HG03025 (cell line): Measurements from ENCODE around the gene CST5.
A peak's percentile ranks its signal among the peaks of the same experiment; 100 is the strongest.
"Not testable (repeated sequence)": the region's sequence is repeated elsewhere in the genome, so short reads cannot be mapped to it uniquely, and the experiment has no call there.

Experiments
- ATAC-seq: cut with Tn5 transposase; IDR thresholded peaks from one replicate; pipeline ENCODE4 v1.9.1; 2021; ENCODE audit warnings: mild to moderate bottlenecking, moderate library complexity; ENCODE audit not compliant: unreplicated experiment, low FRiP score

The CST5 gene

DNA sequence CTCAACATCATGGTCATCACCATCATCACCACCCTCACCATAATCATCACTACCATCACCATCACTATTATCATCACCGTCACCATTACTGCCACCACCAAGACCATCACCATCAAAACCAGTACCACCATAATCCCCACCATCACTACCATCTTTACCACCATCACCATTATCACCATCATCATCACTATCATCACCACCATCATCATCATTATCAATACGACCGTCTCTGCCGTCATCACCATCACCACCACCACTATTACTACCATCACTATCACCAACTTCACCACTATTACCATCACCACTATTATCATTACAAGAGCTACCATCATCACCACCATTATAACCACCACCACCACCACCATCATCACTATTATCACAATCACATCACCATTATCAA, 11.3 kb upstream of the CST5 start:
- ATAC-seq: not testable (repeated sequence)

DNA sequence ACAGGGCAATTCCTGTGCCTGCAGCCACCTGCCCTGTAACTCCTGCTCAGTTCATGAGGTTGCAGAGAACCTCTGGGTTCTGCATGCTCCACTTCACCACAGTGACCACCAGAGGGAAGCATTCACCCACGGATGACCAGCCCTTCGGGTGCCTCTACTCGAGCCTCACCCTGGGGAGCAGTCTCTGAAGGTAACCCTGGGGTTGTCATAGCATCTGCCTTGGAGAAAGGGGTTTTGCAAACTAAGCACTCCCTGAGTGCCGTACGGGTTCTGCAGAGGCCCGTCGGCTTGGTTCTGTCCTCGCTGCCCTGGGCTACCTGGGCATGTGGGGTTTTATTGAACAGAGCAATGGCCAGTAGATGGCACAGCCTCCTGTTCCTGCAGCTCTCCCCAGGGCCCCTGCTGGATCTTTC, 10.2 kb upstream of the CST5 start:
- peak; percentile 75 for ATAC-seq

DNA sequence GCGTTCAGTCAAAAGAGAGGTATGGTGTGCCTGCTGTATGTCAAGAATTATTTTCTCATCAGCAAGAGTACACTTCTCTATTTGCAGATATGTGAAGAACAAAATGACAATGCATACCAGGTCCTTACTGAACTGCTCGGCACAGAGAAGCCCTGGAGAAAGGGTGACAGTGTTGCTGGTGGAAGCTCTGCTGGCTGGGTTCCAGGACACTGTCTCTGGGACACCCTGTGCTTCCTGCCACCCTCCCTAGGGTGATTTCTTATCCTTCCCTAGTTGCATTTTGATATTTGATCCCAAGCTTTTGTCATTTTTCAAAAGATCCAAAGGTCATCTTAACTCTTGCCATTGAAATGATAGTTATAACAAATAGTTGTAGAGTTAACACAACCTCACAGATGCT, 8.3 kb upstream of the CST5 start:
- no peak for ATAC-seq

DNA sequence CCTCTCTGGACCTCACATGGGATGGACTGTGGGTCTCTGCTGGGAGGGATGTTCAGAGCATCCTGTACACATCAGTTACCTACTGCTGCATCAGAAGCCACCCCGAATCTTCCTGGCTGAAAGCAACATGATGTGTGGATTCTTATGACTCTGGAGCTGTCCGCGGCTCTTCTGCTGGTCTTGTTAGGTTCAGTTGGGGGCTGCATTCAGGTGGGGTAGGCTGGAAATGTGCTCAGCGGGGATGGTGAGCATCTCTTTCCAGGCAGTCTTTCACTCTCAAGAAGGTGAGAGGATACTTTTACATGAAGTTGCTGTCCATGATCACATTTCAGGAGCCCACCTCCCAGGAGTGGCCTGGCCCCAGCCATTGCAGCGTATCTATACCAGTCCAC, 5.2 kb upstream of the CST5 start:
- no peak for ATAC-seq

DNA sequence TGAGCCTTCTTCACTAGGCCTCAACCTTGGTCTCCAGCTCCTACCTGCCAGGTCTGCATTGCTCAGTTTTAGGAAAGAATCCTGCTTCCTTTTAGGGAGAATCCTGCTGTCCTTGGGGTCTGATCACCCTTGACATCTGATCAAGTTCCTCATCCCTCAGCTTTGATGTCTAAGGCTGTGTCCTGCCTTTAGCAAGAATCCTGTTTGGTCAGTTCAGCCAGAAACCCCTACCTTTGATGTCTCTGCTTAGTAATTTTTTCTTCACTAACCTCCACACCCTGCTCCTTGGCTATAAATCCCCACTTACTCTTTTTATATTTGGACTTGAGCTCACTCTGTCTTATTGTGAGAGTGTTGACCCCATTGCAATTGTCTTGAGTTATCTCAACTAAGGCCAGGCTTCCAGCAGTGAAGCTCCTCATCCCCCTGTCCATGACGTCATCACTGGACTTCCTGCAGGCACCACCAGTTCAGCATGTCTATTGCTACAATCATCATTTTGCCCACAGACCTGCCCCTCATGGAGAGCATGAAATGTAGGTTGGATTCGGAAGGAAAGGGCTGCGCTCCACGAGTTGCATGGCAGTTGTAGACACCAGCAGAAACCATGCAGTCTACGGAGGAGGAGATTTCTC, 4.7 kb upstream of the CST5 start:
- ATAC-seq: no peak

DNA sequence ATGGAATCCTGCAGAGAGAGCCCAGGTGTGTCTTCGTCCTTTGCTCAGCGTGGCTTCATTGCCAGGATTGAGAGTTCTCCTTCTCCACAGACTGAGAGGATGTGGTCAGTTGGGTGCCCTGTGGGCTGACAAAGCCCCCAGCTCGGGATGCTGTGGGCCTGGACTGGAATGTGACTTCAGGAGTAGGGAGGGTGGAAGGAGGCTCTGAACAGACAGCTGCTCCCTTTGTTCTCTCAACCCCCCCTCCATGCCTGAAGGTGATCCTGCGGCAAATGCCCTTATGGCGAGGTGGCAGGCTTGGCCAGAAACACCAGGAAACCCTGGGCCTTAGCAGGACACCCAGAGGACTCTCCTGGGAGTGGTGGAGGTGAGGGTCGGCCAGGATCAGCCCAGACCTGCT, 1.8 kb upstream of the CST5 start:
- no peak for ATAC-seq

DNA sequence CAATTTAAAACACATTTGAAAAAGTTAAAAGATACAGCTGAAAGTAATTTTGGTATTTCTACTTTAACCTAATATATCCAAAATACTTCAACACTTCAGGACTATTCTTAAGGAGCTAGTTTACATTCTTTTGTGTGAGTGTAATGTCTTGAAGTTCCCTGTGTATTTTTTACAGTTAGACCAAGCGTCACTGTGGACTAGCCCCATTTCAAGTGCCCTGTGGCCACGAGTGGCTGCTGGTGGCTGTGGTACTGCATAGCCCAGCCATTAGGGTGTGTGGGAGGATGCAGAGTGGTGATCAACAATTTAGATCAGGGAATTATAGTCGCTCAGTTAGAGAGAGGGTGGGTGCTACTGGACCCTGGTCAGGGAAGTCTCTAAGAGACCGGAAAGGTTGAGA, 869 bp upstream of the CST5 start:
- ATAC-seq: no peak

DNA sequence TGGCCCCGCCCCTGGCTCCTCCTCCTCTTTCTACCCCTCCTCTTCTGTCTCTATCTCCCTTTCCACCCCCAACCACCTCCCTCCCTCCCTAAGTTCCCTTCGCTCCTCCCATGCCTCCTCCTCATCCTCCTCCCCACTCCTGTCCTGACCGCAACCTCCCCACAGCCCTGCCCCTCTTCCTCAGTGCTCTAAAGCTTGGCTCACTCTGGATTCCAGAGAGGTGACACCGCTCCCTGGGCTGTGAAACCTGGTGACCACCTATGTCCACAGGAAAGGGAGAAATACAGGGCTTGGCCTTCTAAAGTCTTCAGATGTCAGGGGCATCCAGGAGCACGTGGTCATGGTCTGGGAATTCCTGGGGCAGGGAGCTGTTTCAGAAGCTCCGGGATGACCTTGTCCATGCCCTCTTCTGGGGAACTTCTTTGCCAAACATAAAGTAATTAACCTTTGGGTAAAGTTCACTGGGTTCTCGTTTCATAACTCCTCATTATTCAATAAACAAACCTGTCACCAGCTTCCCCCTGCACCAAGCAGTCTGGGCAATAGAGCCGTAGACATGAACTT, 345 bp upstream of the CST5 start:
- no peak for ATAC-seq

DNA sequence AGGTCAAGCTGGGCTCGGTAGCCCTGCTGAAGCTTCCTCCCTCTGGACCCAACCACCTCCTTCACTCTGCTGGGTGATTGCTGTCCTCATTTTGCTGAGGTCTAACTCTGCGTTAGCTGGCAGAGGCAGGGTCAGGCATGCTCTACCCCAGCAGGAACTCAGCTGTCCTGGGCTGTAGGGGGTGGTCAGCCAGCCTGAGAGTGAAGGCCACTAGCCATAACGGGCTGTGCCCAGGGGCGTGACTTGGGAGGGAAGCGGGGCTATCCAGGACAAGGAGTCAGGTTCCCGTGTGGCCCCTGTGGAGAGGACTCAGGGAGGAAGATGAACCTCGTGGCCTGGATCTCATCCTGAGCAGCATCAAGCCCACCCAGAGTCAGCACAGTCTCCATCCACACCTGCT, 761 bp downstream of the CST5 start:
- ATAC-seq: no peak

DNA sequence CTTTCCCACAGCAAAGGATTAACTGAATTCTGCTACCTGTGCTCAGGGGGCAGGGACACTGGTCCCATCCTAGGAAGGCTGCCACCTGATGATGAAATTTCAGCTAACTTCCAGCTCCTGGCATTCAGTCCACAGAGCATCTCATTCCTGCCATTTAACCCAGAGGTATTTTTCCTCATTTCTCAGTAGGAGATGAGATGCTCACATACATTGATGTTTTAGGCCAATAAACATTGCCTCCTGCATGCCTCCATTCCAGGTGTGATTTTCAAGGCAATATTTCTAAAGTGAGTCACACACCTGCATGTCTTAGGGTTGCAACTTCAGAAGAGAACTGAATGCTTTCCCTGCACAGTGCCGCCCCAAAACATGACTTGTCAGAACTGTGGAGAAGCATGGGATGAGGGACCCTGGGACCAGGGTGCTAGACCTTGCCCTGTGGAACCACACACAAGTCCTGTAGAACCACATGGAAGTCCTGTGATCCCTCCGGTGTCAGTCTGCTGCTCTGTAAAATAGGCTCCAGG, 1.5 kb downstream of the CST5 start:
- ATAC-seq: not testable (repeated sequence)

DNA sequence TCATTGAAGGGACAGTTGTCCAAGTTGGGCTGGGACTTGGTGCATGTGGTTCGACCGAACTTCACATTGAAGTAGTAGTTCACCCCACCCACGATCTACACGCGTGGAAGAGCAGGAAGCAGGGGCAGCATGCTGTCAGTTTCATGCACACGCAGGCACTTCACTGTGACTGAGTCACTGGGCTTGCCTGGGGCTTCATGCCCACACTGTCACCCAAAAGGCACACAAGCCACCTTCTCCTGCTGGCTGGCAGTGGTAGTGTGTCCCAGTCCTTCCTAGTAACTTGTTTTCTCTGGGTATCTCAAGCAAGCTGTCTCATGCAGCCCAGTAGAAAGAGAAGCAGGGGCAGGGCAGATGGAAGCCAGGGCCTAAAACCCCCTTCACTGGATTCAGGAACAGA, 2.0 kb downstream of the CST5 start:
- no peak for ATAC-seq

DNA sequence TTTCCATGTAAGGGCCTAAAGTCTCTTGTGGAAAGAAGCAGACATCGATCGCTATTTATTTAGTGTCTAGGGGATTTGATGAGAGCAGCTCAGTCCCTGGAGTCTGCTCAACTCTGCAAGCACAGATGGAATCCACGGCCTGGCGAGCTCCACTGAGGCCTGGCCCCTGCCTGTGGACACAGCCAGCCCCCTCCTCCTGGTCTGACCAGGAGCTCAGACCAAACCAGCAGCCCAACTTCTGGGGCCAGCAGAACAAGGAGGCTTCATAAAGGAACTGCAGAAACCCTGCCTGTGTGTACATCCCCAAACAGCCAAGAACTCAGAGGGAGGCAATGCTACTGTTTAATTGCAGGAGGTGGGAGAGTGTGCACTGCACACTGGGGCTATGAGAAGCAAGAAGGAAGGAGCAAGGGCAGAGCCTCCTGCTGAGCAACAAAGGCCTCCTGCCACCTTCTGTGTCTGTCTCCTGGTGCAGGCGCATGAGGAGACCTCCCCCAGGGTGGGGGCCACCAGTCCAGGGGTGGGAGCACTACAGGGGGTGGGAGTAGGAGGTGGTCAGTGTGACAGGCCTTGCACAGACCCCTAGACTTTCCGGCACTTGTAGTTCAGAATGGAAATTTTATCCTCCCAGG, 3.8 kb downstream of the CST5 start:
- ATAC-seq: no peak

DNA sequence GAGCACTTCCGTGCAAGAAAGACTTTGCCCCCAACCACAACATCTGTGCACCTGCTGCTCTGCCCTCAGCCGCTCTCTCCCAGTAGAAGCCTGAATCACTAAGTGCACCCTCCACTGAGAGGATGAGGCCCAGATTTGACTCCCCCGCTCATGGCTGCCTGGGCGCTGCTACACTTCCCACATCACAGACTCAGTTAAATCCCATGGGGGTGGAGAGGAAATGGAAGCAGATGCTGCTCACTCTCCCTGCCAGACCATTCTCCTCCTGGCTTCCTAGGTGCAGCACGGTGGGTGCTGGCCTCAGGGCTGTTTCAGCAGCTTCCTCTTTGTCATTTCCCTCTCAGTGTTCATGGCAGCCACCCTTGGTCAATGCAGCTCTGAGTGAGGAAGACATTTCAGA, 4.8 kb downstream of the CST5 start:
- no peak for ATAC-seq

DNA sequence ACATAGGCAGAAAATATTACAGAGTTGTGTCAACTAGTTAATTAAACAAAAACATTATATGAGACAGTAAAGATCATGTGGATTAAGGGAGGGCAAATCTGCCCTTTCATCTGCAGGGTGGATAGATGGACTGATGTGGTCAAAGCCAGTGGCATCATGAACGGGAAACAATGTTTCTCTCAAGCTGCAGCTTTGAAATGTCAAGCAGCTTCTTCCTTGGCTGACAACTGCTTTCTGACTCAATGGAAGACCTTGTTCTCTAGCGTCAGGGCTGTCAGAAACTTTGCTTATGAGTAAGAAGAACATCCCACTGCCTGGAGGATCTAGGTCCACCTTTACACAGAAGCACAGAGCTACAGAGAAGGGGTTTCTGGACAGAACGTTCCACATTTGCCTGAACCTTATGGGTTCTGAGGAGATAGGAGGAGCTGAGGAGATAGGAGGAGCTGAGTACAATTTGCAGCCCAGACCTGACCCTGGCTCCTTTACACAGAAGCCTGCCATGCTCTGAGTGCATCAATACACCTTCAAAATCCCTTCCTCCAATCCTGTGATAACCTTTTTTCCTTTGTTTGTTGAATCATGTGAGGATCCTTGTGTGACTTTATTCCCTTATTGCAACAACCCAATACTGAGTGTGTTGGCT, 6.1 kb downstream of the CST5 start:
- ATAC-seq: no peak

DNA sequence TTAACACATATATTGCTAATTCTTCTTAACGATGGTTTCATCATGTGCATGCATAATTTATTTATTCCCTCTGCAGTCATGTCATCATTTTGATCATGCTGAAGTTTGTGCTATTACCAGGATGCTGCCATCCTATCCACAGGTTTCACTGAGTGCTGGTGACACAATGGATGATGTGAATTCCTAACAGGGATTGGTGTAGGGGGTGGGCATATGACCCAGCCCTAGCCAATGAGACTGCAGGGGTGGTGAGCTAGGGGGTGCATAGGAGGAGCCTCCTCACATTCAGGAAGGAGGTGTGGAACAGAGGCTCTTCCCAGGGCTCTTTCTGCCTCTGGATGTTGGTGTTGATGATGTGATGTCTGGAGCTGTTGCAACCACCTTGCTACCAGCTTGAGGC, 7.5 kb downstream of the CST5 start:
- ATAC-seq: no peak

DNA sequence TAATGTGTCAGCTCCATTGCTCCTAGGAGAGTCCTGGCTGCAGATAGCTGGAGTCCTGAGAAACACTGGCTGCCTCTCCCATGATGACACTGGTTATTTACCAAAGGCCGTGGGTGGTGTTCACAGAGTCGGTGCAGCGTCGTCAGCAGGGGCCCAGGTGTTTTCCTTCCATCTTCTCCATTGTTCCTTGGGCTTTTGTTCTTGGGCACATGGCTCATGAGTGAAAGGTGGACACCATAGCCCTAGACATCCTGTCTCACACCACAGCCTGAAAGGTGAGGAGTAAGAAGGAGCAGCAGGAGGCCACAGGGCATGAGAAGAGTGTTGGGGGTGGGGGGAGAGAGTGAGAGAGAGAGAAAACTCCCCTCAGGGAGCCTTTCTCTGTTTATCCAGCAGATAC, 9.1 kb downstream of the CST5 start:
- ATAC-seq: no peak

DNA sequence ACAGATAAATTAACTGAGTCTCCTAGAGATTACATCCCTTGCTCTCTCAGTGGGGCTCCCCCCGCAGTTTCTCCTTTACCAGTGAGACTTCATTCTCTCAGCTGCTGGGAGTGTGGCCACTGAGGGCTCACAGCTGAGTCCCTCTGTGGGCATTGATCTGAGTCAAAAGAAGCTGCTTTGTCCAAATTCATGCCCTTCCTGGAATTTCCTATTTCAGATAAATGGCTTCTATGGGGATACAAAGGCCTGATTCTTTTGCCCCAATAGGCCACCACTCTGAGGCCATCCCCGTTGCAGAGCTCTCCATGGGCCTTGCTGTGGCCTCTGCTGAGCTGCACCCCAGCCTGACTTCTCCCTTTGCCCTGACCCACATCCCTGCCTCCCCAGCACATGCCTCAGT, 10.0 kb downstream of the CST5 start:
- ATAC-seq: no peak

DNA sequence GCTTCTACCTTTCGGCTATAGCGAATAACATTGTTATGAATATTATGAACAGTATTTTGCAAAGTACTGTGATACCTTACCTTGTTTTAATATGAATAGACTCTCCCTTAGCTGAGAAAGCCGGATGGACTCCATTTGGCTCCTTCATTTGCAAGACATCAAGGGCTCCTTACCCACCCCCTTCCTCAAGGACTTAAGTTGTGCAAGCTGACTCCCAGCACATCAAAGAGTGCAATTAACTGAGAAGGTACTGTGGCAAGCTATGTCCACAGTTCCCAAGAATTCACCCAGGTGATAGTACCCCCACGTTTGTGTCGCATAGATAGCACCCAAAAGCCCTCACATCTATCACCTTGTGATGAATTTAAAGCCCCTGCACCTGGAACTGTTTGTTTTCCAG, 11.2 kb downstream of the CST5 start:
- no peak for ATAC-seq

DNA sequence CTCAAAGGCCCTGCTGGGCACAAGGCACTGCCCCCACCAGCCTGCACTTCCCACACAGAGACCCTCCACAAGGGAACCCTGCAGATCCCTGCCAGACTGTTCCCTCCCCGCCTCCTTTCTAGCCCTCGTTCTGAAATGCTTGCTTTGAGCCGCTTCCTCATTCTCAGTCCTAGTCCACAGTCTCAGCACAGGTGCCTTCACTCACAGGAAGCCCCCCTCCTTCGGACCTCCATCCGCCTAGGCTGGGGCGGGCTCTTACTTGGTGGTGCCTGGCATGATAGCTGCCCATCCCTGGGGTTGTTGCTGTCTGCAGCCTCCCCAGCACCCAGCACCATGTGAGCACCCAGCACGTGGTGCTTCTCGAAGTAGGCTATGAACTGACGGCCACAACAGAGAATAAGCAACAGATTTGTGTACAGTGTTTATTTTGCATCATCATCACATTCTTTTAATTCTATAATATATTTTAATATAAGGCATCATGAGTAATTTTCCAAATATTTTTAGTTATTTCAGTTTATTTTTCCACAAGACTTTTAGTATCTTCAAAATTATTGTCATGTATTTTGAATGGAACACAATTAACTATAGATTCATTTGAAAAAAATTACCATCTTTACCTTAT, 12.3 kb downstream of the CST5 start:
- no peak for ATAC-seq

DNA sequence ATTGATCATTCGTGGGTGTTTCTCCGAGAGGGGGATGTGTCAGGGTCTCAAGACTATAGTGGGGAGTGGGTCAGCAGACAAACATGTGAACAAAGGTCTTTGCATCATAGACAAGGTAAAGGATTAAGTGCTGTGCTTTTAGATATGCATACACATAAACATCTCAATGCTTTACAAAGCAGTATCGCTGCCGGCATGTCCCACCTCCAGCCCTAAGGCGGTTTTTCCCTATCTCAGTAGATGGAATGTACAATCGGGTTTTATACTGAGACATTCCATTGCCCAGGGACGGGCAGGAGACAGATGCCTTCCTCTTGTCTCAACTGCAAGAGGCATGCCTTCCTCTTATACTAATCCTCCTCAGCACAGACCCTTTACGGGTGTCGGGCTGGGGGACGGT, 18.8 kb downstream of the CST5 start:
- not testable (repeated sequence) for ATAC-seq

DNA sequence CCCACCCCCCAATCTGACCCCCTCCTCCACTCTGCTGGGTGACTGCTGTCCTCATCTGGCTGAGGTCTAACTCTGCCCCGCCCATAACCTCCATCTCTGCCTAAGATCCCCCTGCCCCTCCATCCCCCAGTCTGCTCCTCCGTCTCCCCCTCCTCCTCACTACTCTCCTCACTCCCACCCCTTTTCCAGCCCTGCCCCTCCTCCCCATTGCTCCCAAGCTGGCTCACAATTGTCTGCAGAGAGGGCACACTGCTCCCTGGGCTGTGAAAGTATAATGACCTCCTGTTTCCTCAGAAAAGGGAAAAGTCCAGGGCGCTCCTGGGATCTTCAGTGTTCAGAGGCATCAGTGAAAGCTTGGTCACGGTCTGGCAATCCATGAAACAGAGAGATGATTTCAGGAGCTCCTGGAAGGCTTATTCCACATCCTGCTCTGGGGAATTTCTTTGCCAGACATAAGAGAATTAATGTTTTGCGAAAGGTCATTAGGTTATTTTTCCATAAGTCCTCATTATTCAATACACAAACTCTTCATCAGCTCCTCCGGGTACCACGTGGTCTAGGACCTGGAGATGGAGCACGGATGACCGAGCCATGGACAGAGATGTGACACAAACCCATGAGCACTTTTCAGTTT, 21.5 kb downstream of the CST5 start:
- ATAC-seq: no peak
